ENCODE results near the gene KCNMA1.
"Not testable (repeated sequence)": the region's sequence is repeated elsewhere in the genome, so short reads cannot be mapped to it uniquely, and the experiment has no call there.

The KCNMA1 gene

DNA sequence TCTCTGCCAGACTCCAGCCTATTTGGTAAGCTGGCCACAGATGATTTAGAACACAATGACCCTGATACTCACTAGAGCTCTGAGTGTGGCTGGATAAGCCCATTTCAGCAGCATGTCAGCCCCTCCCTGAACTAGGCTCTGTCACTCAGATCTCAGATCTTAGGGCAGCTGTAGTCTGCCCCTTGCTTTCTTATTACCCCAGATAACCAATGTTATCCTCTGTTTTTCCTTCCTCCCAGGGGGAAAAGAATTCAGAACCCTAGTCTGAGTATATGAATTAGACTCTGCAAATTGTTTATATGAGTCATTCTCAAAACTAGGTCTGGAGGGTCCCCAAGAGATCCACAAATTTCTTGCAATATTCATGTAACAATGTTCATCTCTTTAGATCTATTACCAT lies 286.2 kb downstream of the KCNMA1 start:
- in situ Hi-C loops (cut with MboI; ENCODE audit: low pct_unique_long_range_greater_than_20kb, low sequenced_read_pairs) = no loop called here
- DNase-seq = no peak

DNA sequence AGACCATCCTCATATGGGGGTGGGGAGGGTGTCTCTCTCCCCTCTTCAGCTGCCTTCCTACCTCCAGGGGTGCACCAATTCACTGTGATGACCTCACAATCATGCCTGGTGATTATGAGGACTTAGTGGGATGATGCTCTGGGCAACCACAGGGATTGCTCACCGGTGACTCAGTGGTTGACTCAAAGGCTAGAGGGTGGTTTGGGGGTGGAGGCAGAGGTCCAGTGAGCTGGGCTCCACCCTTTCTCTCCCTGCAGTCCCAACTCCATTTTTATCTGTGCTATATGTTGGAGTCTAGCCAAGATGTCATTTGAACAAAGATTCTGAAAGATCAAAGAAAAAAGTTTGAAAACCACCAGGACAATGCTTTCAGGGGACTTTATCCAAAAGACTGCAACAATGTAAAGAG lies 286.9 kb downstream of the KCNMA1 start:
- in situ Hi-C loops (cut with MboI; ENCODE audit: low pct_unique_long_range_greater_than_20kb, low sequenced_read_pairs) = no loop called here
- DNase-seq = no peak

DNA sequence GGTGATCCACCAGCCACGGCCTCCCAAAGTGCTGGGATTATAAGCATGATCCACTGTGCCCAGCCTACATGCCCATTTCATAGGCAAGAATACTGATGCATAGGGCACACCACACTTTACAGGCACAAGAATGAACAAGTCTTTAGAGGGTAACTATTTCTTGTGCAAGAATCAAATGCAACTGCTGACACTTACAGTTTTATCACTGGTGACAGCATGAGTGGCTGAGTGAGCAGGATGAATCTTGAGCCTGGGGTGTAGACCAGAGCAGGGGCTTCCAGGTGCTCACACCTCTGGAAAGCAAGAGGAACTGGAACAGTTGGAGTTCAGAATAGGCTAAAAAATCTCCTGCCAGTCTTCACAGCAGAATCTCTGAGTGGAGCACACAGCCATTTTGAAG lies 287.5 kb downstream of the KCNMA1 start:
- DNase-seq = no peak

DNA sequence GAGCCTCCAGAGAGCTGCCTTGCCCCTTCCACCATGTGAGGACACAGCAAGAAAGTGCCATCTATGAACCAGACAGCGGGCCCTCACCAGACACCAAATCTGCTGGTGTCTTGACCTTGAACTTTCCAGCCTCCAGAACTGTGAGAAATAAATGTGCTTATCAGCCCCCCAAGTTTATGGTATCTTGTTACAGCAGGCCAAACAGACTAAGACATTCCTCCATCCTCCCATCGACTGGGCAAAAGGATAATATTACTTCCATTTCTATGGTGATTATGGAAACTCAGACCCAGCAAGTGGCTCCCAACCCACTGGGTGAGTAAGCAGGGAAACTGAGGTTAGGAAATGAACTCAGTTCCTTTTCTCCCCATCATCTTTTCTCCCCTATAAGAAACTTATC lies 288.4 kb downstream of the KCNMA1 start:
- in situ Hi-C loops (cut with MboI; ENCODE audit: low pct_unique_long_range_greater_than_20kb, low sequenced_read_pairs) = no loop called here

More for the DNA sequence above, 287.5 kb downstream of the KCNMA1 start:
- in situ Hi-C loops (cut with MboI; ENCODE audit: low pct_unique_long_range_greater_than_20kb, low sequenced_read_pairs) = no loop called here

DNA sequence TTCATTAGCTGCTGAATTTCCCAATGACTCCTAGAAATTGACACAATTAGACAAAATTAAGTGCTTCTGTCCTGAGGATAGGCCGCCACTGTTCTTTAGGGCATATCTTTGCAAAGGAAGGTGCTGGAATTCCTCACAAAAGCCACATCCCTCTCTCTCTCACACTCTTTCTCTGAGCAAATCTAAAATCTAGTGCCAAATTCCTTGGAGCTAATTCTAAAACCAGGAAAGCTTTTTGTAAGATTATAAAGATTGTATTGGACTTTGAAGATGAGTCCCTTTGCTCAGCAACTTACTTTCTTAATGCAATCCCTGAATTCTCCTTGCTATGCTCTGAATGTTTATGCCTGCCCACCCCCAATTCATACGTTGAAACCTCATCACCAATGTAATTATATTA lies 288.9 kb downstream of the KCNMA1 start:
- DNase-seq = no peak
- in situ Hi-C loops (cut with MboI; ENCODE audit: low pct_unique_long_range_greater_than_20kb, low sequenced_read_pairs) = no loop called here

More for the DNA sequence above, 288.4 kb downstream of the KCNMA1 start:
- no peak for DNase-seq

DNA sequence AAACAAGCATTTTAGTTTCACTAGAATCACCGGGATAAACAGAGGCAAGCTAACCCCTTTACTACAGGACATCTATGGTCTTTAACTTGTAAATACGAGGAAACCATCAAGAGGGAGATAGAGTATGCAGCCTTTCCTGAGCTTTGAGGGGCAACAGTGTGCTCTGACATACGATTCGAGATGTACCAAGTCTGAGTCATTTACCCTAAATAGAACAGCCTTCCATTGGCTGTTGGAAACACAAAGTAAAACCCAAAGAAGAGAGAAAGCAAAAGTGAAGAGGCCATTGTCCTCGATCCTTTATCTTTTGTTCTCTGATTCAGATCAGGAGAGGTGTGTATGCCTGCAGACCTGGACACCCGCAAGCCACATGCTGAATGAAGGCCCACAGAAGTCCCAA lies 289.5 kb downstream of the KCNMA1 start:
- in situ Hi-C loops (cut with MboI; ENCODE audit: low pct_unique_long_range_greater_than_20kb, low sequenced_read_pairs) = no loop called here
- no peak for DNase-seq

DNA sequence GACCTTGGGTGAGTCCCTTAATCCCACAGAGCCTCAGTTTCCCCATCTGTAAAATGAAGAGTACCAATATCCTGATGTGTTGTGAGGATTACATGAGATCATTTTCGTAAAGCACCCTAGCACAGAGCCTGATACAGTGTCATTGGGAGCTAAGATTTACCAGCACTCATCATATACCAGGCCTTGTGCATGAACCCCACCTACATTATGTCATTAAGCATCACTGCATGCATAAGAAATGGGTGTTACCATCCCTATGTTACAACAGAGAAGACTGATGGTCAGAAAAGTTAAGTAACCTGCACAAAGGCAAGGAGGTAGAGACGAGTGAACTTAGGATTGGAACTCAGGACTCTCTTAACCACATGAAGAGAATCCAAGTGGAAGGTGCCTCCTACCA lies 290.6 kb downstream of the KCNMA1 start:
- no peak for DNase-seq

DNA sequence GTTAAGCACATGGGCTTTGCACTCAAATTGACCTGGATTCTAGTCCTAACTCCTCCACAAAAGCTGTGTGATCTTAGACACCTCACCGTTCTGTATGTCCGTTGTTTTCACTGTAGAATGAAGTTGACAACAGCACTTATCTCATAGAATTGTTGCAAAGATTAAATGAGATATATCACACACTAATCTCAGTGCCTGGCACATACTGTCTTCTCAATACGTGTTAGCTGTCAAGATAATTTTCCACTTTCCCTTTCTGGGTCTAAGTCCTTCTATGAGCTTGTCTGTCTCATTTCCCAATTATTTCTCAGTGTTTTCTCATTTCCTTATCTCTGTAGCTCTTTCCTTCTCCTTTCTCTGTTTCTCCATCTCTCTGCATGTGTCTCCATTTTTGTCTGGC lies 296.6 kb downstream of the KCNMA1 start:
- no peak for DNase-seq
- in situ Hi-C loops (cut with MboI; ENCODE audit: low pct_unique_long_range_greater_than_20kb, low sequenced_read_pairs) = no loop called here

More for the DNA sequence above, 290.6 kb downstream of the KCNMA1 start:
- in situ Hi-C loops (cut with MboI; ENCODE audit: low pct_unique_long_range_greater_than_20kb, low sequenced_read_pairs) = no loop called here

DNA sequence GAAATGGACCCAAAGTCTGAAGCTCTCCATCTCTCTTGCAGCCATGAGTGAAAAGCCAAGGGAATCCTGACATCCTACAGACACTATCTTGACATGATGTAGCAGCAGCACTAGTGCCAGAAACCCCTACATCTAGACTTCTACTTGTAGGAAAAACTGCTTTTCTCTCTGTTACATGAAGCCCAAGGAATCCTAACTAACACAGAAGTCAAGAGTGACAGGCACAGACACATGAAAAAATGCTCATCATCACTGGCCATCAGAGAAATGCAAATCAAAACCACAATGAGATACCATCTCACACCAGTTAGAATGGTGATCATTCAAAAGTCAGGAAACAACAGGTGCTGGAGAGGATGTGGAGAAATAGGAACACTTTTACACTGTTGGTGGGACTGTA lies 297.7 kb downstream of the KCNMA1 start:
- DNase-seq; in situ Hi-C loops (cut with MboI; ENCODE audit: low pct_unique_long_range_greater_than_20kb, low sequenced_read_pairs): not testable (repeated sequence)

DNA sequence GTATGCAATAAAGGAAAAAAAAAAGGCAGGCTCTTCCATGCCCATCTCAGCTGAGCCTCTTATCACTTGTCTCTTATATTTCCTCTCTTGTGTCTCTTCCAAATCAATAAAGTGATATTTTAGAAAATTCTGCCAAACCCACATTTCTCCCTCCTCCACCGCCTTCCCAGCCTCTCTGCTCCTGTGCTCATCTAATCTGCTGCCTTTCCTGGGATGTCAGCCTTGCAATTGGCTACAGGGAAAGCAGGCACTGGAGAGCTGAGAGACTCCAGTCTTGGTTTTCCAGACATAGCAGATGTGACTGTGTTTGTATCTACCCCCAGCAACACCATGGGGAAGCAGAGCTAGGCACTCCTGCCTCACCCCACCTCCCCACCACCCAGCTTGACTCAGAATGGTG lies 298.4 kb downstream of the KCNMA1 start:
- in situ Hi-C loops (cut with MboI; ENCODE audit: low pct_unique_long_range_greater_than_20kb, low sequenced_read_pairs) = no loop called here
- no peak for DNase-seq

DNA sequence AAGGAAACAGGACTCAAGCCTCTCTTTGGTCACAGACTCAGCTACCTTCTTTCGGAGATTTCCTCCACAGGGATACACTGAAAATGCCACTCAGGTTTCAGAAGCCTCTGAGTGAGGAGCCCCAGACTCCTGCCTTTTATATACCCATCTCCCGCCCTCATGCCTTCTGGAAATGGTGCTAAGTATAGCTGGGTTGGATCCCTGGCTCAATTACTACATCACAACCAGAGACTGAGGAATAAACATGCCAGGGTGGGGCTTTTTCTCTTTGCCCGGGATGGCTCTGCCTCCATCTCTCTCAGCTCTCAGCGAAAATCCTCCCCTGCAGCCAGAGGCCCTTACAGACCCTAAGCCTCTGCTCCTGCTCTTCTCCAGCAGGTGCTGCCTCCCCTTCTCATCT lies 299.5 kb downstream of the KCNMA1 start:
- DNase-seq = no peak
- in situ Hi-C loops (cut with MboI; ENCODE audit: low pct_unique_long_range_greater_than_20kb, low sequenced_read_pairs) = no loop called here

DNA sequence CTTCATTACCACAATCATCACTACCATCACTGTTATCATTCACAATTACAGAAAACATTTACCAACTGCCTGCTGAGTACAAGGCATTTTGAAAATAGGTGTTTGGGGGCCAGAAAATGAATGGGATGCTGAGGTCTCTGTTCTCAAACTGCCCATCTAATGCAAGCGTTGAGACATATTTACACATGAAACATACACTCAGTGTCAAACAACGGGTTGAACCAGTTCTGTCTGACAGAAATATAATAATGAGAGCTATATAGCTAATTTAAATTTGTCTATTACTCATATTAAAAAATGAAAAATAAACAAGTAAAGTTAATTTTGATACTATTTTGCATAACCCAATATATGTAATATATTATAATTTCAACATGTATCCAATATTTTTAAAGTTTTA lies 303.1 kb downstream of the KCNMA1 start:
- in situ Hi-C loops (cut with MboI; ENCODE audit: low pct_unique_long_range_greater_than_20kb, low sequenced_read_pairs) = no loop called here
- no peak for DNase-seq

DNA sequence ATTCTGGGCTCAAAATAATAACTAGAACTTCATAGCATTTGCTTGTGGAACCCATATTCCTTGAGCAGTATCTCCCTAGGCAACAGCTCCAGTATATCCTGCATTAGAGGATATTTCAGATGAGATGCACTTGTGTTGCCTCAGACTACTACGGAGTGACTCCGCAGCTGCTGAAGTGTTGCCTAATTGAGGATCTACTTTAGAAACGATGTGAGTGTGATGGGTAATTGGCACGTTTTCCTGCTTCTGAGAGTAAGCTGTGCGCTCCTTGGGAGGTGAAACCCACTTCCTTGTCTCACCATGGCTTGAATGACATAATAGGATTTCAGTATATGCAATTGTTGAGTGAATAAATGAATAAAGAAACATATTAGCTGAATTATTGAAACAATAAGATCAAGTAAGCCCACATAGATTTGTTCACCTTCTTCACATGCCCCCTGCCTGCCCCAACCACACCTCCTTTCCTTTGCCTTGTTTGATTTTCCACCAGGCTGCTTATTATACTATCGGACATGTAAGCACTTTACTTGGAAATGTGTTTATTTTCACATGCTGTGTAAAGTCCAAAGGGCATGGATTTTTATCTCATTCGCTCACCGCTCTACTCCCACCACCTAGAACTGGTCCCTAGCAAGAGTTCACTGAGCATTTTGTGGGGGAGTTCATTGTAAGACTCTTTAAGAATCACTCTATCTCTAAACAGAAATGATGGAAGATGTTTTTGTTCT lies 303.8 kb downstream of the KCNMA1 start:
- no peak for DNase-seq
- in situ Hi-C loops (cut with MboI; ENCODE audit: low pct_unique_long_range_greater_than_20kb, low sequenced_read_pairs) = no loop called here

DNA sequence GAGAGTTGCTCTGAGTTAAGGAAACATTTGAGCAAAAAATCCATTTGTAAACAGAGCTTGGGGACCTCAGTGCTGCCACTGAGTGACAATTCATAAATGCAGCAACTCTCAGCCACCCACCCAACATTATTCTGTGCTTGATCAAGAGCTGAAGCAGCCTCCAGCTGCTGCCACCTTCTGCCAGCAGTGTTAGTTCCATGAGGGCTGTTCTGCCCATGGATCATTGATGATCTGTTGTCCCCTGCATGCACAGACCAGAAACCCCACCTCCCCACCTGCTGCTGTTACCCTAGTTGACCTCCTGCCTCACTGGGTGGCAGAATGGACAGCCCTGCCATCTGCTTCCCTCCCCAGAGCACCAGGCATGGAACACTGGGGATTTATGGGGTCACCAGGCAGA lies 305.4 kb downstream of the KCNMA1 start:
- DNase-seq = no peak
- in situ Hi-C loops (cut with MboI; ENCODE audit: low pct_unique_long_range_greater_than_20kb, low sequenced_read_pairs) = no loop called here

DNA sequence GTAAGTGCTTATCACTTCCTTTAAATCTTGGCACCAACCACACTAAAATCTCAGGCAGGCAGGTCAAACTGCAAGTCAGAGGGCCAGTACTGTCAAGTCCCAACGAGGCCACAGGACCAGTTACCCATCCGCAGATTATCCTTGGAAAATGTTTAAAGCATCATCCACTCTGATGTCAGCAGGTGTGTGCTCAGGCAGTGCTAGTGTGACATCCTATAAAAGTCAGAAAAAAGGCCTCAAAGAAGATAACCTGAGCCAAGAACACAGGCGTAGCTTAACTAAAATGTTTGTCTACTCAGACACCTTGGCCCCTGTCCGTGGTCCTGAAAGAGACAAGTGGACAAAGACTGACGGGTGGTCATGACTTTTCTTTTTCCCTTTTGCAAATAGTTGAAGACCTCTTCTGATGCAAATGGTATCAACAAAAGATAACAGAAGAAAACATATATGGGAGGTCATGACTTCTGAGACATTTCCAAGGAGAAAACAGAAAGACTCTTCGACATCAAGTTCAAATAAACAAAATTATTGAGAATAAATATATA lies 309.3 kb downstream of the KCNMA1 start:
- peak; percentile 1 for DNase-seq
- in situ Hi-C loops (cut with MboI; ENCODE audit: low pct_unique_long_range_greater_than_20kb, low sequenced_read_pairs) = no loop called here

DNA sequence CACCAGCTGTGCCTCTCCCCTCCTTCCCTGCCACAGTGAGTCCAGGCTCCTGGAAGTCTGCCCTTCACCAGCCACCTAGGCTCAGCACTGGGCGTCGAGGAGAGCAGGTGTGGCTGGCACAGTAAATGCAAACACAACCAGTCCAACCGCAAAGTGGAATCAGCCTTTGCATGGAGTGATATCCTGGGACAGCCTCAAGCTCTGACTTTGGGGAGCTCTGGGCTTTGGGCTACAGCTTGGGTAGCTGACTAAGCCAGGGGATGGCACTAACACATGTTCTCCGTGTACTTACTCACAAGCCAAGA lies 312.4 kb downstream of the KCNMA1 start:
- in situ Hi-C loops (cut with MboI; ENCODE audit: low pct_unique_long_range_greater_than_20kb, low sequenced_read_pairs) = no loop called here

DNA sequence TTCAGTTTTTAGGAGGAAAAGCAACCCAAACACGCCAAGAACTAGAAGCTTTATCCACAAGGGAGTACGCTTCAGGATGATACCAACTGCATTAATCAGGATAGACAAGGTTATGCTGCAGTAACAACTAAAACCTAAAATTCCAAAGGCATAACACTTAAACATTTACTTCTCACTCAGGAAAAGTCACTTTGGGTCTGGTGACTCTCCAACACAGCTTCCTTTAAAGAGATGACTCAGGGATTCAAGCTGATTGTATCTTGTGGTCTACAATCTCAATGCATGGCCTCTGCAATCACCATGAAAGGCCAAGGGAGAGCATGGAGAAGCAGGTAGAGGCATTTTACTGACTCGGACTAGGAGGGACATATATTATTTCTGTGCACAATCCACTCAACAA lies 315.8 kb downstream of the KCNMA1 start:
- DNase-seq = no peak
- in situ Hi-C loops (cut with MboI; ENCODE audit: low pct_unique_long_range_greater_than_20kb, low sequenced_read_pairs) = no loop called here

More for the DNA sequence above, 312.4 kb downstream of the KCNMA1 start:
- no peak for DNase-seq

DNA sequence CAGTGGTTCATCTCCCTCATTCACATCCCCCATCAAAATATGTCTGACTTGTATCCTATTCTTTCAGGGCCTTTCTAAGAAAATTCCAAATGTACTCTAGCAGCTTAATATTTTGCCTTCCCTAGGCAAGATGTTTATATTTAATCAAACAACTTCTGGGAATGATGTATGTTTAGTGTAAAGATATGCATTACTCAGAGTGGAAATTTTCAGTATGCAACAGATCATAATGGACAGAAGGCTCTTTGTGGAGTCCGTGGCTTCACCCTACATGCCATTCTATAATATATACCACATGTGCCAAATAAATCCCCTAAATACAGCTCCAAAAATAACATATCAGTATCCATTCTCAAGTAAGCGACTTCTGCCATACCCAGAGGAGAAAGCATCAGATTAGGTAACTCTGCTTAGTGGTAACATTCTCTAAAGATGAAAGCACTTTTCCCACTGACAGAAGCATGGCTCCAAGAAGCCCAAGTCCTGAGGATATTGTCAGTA lies 316.6 kb downstream of the KCNMA1 start:
- in situ Hi-C loops (cut with MboI; ENCODE audit: low pct_unique_long_range_greater_than_20kb, low sequenced_read_pairs) = no loop called here
- no peak for DNase-seq

DNA sequence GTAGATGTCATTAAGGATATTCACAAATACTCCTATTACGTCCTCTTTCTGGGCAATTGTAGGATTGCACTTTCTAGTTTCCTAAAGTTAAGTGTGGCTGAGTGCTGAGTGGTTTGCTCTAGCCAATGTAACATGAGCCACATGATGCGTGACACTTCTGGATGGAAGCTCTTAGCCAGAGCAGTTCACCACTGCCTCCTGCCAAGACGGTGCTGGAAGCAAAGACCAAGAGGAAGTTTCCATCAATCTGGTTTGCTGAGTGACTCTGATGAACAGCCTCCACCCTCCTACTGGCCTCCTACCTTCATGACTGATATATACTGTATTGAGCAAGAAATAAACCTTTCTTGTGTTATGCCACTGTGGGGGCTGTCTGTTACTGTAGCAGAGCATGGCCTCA lies 318.1 kb downstream of the KCNMA1 start:
- DNase-seq = no peak
- in situ Hi-C loops (cut with MboI; ENCODE audit: low pct_unique_long_range_greater_than_20kb, low sequenced_read_pairs) = no loop called here

DNA sequence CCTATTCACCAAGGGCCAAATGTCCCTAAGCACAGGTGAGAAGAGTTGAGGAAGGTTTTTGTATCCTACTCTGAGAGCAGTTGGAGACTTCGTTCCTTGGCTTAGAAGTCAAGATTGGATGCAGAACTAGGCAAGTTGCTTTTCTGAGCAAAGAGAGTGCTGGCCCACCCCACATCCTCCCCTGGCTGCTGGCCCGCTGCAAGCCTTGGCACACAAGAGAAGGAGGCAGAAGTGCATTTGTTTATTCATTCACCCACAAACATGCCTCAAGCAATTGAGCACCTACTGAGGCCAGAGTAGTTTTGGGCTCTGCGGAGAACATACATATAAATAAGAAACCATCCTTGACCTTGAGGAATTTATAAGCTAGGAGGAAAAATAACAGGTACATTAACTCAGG lies 318.9 kb downstream of the KCNMA1 start:
- no peak for DNase-seq
- in situ Hi-C loops (cut with MboI; ENCODE audit: low pct_unique_long_range_greater_than_20kb, low sequenced_read_pairs) = no loop called here

DNA sequence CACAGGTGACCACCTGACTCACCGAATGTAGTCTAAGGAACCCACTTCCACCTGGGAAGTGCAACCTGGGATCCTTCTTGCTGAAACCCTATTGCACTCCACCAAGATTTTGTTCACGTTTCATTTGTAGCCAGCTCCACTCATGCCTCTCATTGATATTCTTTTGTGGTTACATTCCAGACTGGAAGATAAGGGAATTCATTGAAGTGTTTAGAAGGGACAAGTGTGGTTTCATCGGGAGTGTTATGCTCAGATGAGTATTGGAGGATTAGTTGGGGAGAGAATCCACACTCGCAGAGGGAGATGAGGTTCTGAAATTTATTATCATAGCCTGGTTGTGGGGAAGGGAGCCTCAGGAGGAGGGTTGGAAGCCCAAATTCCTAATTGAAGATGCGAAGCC lies 320.4 kb downstream of the KCNMA1 start:
- no peak for DNase-seq
- in situ Hi-C loops (cut with MboI; ENCODE audit: low pct_unique_long_range_greater_than_20kb, low sequenced_read_pairs) = no loop called here
